CD4-positive, alpha-beta T cell treated with Interleukin-6 at 100 ng/mL for 8 hours (primary cell): ENCODE results near the gene FRMPD4.

Experiments used
- DNase-seq: peaks from one replicate; pipeline ENCODE4 v3.0.0-alpha.2; 2020; ENCODE audit warnings: mixed read lengths, low spot score

The FRMPD4 gene

GRCh38 chrX:12367254-12367653 lies 229.0 kb downstream of the FRMPD4 start:
- DNase-seq, result no peak

DNA sequence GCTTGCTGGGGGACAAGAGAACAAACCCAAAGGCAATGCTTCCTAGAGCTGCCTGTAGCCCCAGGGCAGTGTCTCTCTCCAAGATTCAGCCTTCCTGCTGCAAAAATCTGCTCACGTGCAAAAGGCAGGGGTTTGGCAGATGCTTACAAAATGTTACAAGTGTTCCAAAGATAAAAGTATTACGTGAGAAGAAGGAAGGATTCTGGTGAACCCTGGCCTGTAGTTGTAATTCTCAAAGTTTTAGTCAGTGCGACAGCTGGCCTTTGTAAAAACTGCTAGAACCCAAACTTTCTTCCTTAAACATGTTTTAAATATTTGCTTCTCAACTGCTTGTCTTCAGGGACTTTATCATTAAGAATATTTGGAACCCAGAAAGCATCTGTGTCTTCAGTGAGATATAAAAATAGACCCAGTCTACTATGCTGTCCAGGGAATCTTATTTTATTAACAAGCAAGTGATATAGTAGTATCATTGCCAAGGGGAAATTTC lies 232.3 kb downstream of the FRMPD4 start:
- no peak for DNase-seq

- DNase-seq, result no peak
Observed at GRCh38 chrX:12372111-12372510, 233.8 kb downstream of the FRMPD4 start.

- no peak for DNase-seq
Observed at GRCh38 chrX:12374286-12374685, 236.0 kb downstream of the FRMPD4 start.

DNA sequence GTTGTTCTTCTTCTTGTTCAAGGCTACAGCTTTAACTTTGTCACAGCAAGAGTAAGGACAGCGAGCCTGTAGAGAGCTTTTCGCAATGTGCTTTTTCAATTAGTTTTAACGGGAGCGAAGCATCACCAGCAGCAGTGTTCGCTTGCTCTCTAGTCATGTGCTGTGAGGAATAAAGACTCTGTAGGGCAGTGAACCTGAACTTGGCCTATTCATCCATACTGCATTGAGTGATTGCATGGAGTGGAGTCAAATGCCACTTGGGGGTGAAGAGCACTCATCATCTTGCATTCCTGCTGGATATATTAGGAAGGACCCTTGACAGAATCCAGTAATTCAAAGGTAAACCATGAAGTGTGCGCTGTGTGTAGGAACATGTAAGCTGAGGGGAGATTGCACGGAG lies 240.0 kb downstream of the FRMPD4 start:
- DNase-seq, result no peak

DNA sequence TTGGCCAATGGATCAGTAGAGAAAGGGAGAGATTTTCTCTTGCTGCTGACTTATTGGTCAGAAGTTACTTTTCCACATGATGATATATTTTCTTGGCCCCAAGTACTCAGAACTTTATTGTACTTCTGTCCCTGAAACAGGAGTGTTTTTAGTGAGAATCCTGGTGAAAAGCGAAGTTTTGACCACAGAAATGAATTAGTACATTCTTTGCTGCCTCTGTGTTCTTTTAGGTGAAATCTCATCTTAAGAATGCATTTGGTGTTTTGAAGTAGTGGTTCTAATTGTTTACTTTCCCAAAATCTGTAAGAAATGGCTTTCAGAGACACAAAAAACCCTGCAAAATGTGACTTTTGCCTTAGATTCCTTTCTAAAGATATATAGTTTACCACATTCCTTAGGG lies 240.4 kb downstream of the FRMPD4 start:
- DNase-seq, result no peak

- DNase-seq, result no peak
Observed at GRCh38 chrX:12379671-12380070, 241.4 kb downstream of the FRMPD4 start.

DNA sequence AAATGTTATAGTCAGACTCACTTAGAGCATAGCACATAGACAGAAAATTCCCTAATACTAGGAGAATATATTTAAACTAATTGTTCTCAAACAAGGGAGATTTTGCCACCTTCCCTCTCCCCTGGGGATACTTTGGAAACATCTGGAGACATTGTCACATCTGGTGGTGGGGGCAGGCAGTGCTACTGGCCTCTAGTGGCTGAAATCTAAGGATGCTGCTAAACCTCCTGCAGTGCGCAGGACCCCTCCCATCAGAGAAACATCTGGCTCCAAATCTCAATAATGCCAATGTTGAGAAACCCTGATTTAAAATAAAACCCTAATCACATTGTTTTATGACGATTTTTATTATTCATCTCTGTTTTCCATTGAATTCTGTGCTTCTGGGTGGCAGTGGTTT lies 244.9 kb downstream of the FRMPD4 start:
- DNase-seq, result no peak

DNA sequence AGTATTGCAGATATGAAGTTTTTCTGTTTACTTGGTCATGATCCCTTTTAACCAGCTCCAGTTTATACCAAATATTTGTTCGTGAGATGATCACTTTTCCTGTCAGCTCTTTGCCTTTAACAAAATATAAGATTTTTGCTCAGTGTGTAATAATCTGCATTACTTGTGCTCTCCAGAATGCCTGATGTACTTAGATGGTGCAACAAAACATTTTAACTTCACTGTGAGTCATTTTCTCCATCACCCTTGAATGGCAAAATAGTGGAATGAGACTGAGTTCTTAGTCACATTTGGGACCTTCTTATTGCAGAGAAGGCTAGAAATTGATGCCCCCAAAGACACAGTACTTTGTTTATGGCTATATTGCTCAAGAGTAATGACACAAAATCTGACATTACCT lies 252.0 kb downstream of the FRMPD4 start:
- DNase-seq, result no peak

DNA sequence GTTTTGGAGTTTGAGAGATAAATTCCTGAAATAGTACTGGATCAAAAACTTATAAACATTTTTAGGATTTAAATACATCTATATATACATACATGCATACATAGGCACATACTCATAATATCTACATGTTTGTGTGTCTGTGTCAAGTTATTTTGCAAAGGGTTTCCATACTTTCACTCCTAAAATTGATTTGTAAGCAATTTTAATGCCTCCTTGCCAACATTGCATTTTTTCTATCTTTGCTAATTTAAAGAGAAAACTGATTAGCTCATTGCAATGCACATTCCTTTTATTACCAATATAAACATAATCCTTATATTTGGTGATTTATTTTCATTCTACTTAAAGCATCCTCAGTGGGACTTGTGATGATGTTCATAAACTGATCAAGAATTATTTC lies 258.3 kb downstream of the FRMPD4 start:
- DNase-seq, result no peak

- no peak for DNase-seq
Observed at GRCh38 chrX:12400218-12400617, 261.9 kb downstream of the FRMPD4 start.

DNA sequence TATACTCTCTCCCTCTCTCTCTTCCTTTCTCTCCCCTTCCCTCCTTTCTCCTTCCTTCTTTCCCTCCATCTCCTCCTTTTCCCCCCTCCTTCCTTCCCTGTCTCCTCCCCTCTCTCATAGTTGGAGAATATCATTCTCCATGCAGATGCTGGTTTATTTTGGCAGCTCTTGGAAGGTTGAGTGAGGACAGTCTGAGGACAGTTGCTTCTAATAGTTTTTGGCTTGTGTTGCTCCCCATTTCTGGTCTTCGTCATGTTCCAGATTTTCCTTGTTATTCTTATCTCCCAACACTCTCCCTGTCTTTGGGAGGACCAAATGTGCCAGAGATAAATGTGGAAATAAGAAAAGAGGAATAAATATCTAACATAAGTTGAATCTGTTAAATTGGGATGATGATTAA lies 263.0 kb downstream of the FRMPD4 start:
- DNase-seq, result no peak

- DNase-seq, result no peak
Observed at GRCh38 chrX:12403474-12404082, 265.3 kb downstream of the FRMPD4 start.

- DNase-seq, result no peak
Observed at GRCh38 chrX:12405306-12405705, 267.0 kb downstream of the FRMPD4 start.

GRCh38 chrX:12410523-12410922 lies 272.2 kb downstream of the FRMPD4 start:
- DNase-seq, result no peak

DNA sequence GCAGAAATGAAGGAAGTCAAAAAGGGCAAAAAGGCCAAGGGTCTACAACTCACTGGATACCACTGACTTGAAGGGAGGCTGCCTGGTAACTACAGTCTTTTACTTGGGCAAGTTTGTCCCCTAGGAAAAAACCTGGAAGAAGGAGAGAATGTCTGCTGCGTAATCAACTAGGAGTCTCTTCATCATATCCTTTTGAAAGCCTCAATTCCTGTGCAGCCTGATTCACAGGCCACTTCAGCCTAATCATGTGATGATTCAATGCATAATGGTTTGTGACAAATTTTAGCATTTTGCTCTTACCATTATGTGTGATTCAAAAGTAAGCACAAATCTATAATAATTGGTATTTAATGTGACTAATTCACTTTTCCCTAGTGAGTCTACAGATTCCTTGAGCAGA lies 273.6 kb downstream of the FRMPD4 start:
- no peak for DNase-seq

DNA sequence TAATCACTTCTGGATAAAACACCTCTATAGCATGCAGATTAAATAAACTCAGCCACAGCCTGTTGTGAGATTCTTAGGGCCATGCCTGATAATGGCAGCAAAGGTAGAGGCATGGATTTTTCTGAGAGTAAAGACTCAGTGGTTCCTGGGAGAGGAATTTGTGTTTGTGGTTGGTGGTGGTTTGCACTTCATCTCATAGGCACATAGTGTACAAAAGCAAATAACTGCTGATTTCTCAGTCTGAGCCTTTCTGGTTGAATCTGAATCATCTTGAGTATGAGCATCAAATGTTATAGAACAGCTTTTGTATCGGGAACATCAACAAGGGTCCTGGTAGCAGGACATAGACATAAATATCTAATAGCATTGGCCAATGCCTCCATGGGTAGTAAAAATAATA lies 274.3 kb downstream of the FRMPD4 start:
- no peak for DNase-seq

GRCh38 chrX:12419591-12419990 lies 281.3 kb downstream of the FRMPD4 start:
- no peak for DNase-seq

GRCh38 chrX:12421918-12422317 lies 283.6 kb downstream of the FRMPD4 start:
- DNase-seq, result no peak

DNA sequence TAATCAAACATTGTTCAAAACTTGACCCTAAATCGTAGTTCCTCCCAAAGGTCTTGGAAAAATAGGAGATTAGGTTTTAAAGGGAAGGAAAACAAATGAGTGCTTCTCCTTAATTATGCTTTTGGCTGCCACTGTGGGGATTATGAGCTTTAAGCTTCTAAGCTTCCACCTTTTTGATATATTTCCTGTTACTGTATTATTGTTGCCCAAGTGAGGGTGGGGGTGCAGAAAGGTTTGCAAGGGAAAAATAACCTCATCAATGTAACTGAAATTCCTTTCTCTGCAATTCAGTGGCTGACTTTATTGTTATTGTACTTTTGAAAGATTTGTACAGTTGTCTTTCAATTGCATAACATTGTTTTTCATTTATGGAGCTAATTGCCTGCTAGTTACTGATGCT lies 285.1 kb downstream of the FRMPD4 start:
- no peak for DNase-seq

- DNase-seq, result no peak
Observed at GRCh38 chrX:12425496-12425895, 287.2 kb downstream of the FRMPD4 start.

GRCh38 chrX:12426420-12426819 lies 288.1 kb downstream of the FRMPD4 start:
- no peak for DNase-seq

DNA sequence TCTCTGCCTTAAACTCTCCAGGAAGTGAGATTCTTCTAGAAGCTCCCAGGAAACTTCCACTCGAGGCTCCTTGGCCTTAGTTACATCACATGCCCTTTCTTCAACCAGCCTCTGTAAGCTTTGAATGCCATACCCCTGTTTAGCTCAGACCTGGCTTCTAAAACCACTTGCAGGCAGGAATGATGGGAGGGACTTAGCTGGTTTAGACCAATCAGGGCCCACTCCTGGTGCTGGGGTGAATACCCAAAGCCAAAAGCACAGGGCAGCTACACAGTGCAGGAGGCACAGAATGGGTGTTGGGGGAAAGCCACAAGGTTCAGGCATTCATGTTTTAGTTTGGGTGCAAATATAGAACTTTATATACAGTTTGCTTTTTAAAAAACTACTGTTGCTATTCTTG lies 296.2 kb downstream of the FRMPD4 start:
- DNase-seq, result no peak

- no peak for DNase-seq
Observed at GRCh38 chrX:12439416-12439815, 301.1 kb downstream of the FRMPD4 start.

DNA sequence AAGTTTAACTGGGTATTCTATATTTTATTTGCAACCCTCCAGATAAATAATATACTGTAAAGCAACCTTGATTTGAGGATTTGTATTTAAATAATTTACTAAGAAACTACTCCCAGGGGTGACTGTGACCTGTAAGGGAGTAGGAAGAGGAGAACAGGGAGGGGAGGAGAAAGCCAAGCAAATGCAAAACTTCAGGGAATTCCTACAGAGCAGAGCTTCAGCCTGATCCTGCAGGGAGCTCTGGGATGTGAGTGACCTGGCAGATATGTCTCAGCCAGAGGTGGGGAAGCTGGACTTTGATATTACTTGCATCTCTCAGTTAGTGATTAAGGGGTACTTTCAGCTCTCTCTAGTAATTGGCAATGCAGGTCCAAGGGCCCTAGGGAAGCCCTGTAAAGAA lies 302.0 kb downstream of the FRMPD4 start:
- DNase-seq, result no peak
